NCI-H146 treated with DMSO at 0.1 percent for 48 hours (cell line): ENCODE data around the gene NT5C1A.

Source experiments
- DNase-seq: peaks from one replicate; lab custom pipeline; 2025; ENCODE audit not compliant: unreplicated experiment; lab: John Stamatoyannopoulos, UW

The NT5C1A gene

DNA sequence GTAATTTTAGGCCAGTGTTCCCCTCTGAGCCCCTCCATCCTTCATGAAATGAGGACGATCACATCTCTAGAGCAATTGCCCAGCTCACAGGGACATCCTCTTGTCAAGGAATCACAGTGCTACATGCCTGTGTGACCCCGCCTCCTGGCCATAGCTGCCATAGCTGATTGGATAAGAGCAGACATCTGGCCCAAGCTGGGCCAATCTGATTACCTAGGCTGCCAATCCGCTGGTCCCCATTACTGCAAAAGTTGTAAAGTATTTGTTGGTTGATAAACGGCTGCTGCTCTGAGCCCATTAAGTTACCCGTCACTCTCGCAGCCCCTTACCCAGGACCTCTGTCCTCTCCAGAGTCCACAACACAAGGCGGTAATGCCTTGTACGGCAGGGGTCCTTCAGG lies 8.3 kb downstream of the NT5C1A start:
- no peak for DNase-seq

GRCh38 chr1:39662861-39663260 lies 9.0 kb downstream of the NT5C1A start:
- DNase-seq: no peak

DNA sequence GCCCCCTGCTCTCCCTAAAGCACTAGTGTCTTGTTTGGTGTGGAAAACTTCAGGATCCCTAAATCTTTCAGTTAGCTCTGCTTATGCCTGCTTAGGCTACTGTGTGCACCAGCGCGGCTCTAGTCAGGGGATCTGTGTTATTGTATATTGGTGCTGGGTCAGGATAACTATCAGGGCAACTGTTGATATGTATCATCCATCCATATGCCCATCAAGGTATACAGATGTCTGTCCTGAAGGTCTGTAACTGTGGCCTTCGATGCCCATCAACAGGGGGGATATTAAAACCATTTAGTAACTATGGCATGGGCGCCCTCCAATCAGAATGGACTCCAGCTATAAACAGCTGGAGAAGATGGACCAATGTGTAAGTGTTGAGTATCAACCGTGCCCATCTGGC lies 12.4 kb downstream of the NT5C1A start:
- no peak for DNase-seq

DNA sequence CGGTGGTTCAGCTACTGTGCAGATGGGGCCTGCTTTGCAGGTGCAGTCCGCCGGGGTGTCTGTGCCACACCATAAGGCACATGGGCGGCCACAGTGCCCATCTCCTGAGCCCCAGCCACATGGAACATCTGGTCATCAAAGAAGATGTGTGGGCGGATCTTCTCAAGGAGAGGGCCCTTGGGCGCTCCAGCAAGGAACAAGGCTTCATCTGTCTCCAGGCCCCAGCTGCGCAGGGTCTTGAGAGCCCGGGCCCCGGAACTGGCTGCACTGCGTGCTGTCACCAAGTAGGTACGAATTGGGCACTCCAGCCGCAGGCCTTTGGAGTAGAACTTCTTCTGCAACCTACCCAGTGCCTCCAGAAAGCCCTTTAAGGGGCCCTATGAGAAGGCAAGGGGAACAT lies 12.8 kb downstream of the NT5C1A start:
- DNase-seq: no peak

GRCh38 chr1:39657923-39658485 lies 13.9 kb downstream of the NT5C1A start:
- DNase-seq: peak; percentile 12

DNA sequence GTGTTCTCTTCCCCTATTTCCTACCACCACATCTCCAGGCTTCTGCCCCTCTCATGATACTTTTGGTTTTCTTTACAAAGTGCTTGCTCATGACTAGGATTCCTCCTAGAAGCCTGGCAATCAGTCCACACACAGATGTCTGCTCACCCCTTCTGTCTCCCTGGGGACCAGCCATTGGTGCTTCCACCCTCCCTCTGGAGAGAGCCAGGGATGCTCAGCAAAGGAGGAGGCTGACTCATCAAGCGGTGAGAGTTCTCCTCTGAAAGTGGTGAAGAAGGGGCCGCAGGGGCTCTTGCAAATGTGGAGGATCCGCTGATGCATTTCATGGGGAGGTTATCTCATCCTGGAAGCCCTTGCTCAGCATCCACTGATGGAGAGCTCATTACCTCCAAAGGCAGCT lies 14.5 kb downstream of the NT5C1A start:
- DNase-seq: no peak

GRCh38 chr1:39656391-39656790 lies 15.5 kb downstream of the NT5C1A start:
- no peak for DNase-seq

DNA sequence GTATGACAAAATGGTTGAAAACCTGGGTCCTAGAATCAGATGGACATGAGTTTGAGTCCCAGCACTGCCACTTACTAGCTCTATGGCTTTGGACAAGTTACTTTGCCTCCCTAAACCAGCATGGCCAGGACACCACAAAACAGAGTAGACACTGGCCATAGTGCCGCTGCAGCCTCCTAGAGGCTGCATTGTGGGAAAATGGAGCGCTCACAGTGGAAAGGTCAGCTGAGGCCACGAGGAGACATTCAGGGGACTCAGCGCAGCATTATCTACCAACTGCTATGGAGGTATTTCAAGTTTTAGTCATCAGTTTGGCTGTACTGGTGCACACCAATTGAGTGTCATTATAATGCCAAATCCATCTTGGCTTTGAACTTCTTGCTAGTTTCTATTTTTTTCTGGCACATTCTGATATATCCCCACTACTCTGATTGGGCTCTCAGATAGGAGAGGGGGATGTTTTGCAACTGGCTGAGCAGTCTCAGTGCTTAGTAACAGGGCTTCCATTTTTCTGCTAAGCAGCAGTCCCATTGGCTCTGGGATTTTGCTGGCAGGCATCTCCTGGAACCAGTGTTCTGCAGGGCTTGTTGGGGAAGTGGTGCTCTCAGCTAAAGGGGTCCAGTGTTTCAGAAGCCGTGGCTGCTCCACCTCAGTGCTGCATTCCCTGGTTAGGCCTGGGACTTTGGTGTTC lies 16.2 kb downstream of the NT5C1A start:
- DNase-seq: no peak

DNA sequence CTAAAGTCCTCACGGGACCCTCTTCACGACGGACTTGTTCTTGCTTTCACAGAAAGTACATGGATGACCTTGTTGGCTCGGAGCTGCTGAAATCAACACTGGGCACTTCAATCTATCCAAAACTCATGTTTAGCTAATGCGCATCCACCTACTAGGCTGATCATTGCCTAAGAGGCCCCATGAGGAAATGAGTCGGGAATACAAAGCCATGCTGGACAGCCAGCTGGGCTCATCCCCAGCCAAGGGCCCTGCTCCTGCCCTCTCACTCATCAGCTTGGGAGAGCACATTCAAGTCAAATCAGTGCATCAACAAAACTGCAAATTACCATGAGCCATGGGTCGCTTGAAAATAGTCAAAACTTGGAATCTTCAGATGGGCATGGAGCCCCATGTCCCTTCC lies 17.6 kb downstream of the NT5C1A start:
- no peak for DNase-seq

DNA sequence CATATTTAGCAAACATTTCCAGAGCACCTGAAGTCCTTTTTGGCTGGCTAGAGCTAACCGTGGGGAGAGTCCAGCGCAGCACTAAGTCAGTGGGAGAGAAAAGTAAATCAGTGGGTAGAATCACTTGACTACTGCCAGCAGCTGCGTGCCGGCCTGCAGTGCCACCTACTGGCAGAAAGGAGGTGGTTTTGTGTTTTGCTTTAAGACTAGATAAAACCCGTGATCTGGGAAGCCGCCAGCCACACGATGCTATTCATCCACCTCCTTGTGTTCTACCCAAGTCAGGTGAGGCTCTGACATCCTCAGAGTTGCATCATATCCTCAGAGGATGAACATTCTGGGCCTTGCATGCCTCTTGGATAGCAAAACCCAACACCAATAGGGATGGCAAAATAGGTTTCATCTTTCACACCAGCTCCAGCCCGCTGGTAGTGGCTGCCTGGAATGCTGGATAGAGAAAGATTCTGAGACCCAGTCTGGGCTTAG lies 18.3 kb downstream of the NT5C1A start:
- peak; percentile 10 for DNase-seq

- no peak for DNase-seq
These were observed 19.4 kb downstream of the NT5C1A start for GRCh38 chr1:39652554-39652953.

DNA sequence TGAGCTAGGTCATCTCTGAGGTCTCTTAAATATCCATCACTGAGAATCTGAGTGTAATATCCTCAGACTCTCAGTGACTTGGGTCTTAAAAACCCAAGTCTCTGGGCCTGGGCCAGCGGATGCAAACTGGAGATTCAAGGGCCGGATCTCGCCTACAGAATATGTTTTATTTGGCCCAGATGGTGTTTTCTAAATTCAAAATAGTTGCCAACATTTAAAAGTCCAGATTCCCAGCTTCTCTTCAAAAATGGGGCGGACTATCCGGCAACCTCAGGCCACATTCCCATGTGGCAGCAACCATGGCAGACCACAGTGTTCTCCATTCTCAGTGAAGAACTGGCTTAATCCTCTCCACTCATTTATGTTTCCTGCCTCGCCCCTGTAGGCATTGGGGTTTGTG lies 19.8 kb downstream of the NT5C1A start:
- no peak for DNase-seq

DNA sequence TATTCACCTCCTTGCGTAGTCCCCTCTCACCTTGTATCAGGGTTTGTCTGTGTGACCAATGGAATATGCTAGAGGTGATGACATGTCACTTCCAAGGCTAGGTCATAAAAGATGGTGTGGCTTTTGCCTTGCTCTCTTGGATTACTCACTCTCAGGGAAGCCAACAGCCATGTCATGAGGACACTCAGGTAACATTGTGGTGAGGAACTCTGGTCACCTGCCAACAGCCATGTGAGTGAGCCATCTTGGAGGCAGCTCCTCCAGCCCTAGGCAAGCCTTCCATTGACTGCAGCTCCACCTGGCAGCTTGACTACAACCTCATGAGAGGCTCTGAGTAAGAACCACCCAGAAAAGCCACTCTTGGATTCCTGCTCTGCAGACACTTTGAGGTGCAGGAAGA lies 21.5 kb downstream of the NT5C1A start:
- no peak for DNase-seq

- no peak for DNase-seq
These were observed 22.2 kb downstream of the NT5C1A start for GRCh38 chr1:39649636-39650185.

DNA sequence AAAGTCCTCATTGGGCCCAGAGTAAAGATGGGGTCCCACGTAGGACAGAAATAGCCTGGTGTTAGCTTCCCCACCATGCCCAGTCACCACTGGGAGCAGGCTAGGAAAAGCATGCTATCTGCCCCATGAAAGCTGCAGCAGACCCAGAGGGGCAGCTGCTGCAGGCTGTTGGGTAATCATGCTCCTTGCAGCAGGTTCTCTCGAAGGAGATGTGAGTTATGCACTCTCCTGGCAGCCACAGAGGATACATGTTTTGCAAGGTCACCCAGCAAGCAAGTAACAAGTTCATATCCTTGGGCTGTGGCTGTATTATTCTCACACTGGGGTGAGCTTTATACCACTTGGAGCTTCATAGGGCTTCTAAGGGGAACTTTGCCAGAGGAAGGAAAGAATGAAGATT lies 23.4 kb downstream of the NT5C1A start:
- DNase-seq: no peak

DNA sequence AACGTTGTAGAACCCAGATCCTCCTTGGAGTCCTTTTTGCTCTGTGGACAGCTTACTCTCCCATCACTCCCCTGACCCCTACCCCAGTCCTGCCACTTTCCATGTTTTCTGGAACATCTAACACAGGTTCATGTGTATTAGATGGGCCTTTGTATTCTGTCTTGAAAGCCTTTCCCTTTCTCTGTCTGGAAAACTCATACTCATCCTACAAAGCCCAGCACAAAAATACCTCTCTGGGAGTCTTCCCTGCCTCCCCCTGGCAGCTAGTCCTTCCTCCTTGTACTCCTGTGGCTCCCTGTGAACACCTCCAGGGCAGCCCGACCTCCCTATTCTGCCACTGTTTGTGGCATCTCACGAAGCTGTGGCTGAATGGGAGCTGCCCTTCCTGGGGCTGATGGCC lies 24.7 kb downstream of the NT5C1A start:
- DNase-seq: no peak

- no peak for DNase-seq
These were observed 25.4 kb downstream of the NT5C1A start for GRCh38 chr1:39646232-39647081.

DNA sequence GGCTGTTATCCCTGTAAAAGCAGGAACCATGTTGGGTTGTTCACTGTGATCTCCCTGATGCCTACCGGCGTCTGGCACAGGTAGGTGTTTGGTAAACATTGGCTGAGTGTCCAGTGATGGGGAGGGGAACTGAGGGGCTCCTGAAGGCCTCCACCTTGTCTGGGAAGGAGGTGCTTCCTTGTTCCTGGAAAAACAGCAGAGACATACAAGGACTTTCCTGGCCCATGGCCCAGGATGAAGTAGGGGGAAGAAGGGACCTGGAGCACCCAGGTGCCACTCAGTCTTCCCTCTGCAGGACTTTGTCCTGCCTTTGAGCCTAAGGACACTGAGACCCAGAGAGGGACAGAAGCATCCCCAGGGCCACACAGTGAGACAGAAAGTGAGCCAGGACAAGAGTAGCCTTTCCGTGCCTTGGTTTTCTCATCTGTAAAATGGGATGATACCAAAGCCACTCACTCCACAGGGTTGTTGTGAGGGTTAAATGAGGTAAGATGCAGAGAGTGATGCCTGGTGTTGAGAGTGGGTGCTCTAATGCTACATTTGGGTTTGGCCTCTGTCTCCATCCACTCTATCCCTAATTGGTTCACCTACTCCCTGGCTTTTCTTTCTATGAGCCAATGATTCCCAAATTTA lies 26.4 kb downstream of the NT5C1A start:
- DNase-seq: no peak

DNA sequence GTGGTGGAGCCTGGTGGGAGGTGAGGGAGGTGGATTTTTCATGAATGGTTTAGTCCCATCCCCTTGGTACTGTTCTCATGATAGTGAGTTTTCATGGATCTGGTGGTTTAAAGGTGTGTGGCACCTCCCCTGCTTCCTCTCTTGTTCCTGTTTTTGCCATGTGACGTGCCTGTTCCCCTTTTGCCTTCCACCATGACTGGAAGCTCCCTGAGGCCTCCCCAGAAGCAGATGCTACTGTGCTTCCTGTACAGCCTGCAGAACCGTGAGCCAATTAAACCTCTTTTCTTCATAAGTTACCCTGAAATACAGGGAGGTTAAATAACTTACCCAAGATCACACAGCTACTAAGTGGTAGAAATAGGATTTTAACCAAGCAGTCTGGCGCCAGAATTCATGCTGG lies 28.2 kb downstream of the NT5C1A start:
- no peak for DNase-seq

DNA sequence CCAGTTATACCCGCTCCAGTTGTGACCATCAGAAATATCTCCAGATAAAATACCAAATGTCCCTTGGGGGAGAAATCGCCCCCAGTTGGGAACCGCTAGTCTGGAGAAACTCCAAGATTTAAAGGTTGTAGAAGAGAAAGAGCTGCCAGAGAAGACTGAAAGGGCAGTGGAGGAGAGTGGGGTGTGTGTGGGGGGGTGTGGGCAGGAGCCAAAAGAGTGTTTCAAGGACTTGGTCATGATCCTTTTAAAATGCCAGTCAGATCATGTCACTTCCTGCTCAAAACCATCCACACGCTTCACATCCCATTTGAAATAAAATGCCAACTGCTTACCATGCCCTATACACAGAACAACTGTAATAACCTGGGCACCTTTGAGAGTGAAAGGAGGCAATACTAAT lies 29.1 kb downstream of the NT5C1A start:
- DNase-seq: no peak

DNA sequence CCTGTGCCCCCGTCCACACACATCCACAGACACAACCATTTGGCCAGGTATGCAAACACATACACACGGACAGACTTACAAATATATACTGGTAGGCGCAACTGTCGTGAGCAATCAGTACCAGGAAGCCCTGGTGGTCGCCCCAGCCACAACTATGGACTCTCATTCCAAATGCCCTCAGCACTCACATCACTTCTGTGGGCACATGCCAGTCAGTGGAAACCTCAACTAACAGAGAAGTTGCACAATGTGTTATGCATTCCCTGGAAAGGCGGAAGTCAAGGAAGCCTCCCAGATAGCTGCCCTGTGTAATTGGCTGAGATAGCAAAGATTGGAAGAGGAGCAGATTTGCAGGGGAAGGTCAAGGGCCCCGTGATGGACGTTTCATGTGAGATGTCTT lies 31.0 kb downstream of the NT5C1A start:
- DNase-seq: no peak
